Limb (tissue), 2 donors: ENCODE results near the gene ZNF366.

Experiments used
- DNase-seq, 2 donors: peaks; one replicate each; pipeline ENCODE4 v3.0.0-alpha.2; 2016; ENCODE audit errors: extremely low spot score in 2 of 2

The ZNF366 gene

DNA sequence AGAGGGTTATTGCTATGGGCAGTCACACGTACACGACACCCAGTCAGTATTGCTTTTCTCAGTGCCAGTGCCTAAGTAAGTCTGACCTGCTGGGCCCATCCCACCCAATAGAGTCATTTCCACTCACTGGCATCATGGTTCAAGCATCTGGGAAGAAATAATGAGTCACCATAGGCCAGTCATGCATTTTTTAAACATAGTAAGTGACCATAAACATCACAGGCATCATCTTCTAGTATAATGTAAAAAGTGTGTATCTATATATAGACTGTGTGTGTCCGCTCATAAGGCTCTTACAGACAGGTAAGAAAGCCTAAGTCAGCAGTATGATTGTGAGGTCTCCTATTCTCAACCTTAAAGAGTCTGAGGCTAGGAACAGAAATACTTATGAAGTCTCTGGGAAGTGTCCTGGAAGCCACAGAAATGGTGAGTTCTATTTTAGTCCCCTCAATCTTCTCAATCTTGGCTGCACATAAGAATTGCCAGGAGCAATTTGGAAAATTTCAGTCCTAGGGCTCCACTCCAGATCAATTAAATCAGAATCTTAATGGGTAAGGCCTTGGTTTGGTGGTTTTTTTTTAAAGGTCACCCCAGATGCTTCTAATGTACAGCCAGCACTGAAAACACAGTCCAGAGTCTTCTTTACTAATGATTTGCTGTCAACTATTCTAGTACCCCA is 65.2 kb downstream of the ZNF366 start:
- no peak for DNase-seq

DNA sequence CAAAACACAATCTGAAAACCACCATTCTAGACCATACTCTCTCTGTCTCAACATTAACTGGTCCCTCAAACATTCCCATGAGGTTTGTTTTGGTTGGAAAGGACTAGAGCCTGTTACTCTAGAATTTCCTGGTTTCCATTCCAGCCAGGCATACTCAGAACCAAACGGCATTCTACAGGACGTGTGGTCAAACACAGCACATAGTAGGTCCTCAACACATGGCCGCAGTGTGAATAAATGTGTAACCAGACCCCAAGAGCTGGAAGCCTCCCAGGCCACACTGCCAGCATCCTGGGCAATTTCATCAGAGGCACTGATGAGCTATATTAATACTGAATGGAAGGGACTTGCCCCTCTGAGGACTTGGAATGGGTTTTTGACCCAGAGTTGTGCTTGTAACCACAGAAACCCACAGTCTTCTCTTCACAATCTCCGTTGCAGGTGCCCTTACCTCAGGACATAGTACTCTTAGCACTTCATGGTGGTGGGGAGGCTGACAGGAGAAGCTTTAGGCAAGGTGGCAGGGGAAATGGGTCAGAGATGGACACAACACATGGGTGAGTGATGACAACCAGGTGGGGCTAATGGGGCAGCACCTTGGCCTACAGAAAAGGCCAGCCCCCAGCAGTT is 66.0 kb downstream of the ZNF366 start:
- no peak for DNase-seq

DNA sequence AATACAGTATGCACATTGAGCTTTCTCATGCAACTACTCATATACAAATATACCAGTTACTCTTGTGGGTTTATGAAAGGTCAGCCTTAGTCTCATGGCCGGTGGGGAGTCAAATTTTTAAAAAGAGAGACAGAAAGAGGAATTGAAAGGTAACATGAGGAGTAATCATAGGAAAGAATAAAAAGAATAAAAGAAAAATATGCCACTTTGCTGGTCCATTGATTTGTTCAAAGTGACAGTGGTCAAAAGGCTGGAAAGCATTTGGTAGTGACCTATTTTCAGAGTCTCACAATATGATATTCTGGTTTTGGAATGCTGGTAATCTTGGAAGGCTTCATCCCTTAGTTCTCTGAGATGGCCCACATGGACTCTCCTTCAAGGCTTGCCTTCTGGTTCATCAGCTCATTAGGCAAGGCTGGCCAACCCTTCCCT is 67.0 kb downstream of the ZNF366 start:
- no peak for DNase-seq

DNA sequence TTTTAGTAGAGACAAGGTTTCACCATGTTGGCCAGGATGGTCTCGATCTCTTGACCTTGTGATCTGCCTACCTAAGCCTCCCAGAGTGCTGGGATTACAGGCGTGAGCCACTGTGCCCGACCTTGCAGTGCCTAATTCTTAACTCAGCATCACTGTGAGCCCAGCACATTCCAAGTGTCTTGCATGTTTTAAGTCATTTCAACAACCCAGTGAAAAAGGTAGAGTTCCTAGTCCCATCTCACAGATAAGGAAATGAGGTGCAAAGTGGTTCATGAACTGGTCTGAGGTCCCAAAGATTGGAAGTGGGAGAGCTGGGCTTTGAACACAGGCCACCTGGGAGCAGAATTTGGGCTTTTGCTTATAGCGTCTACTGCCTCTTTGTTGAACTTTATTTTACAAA is 68.0 kb downstream of the ZNF366 start:
- no peak for DNase-seq

DNA sequence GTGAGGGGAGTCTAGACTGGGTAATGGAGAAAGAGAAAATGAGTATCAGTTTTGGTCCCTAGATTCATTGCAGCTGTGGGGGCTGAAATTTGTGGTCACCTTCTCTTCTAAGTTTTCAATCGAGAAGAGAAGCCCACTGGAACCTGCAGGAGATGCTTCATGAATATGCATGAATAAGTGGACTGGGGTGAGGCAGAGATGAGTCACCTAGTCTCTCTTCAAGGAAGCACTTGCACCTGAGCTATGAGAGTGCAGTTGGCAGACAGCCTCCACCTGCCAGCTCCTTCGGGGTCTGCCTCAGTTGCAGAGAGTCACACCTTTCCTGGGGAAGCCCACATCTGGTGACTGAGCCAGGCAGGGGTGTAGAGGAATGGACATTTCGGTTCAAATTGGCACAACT is 69.1 kb downstream of the ZNF366 start:
- DNase-seq = no peak

DNA sequence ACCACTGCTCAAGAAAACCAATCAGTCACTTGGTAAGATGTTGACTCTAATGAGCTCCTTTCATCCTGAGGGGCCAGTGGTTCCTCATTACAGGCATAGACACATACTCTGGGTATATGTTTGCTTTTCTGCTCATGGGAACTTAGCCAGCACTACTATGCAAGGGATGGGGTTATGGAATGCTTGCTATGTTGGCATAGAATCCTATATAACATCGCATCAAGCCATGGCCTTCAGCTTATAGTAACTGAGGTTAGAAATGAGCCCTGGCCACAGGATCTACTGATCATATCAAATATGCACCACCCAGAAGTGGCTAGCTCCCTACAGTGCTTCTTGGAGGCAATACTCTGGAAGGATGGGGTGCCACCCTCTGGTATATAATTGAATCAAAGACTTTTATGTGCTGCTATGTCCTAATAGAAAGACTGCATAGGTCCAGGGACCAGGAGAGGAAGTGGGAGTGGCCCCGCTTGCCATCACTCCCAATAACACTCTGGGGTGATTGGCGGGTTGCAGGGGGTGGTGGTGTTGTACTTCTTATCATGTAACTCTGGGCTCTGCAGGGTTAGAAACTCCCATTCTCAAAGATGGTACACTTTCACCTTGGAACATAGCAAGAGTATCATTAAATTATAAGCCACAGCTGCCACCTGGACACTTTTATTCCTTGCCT is 70.3 kb downstream of the ZNF366 start:
- DNase-seq = peak in 1 of 2 donors; percentile 34

DNA sequence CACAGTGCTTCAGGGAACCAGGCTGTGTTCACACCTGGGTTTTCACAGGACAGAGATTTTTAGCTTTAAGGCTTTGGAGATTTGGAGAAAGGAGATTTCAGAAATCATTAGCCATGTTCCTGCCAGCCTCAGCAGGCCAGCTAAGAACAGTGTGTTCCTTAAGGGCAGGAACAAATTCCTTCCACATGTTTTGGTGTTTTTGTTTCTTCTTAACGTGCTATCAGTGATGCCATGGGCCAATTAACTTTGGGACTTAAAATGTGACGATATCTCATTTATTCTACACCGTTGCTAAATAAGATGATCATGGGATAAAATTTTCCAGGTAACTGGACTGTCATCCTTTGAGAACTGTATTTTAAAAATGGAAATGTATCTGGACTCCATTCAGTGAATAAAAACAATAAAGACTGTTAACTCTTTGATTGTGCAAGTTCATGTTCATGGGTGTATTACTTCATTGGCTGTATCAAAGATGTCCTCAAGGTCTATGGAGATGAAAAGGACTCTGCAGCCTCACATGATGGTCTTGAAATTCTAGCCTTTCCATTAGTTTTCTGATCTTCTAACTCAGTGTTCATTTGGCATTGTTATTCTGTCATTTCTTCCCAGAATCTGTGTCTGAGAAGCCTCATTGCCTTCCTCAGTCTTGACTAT is 72.3 kb downstream of the ZNF366 start:
- no peak for DNase-seq

DNA sequence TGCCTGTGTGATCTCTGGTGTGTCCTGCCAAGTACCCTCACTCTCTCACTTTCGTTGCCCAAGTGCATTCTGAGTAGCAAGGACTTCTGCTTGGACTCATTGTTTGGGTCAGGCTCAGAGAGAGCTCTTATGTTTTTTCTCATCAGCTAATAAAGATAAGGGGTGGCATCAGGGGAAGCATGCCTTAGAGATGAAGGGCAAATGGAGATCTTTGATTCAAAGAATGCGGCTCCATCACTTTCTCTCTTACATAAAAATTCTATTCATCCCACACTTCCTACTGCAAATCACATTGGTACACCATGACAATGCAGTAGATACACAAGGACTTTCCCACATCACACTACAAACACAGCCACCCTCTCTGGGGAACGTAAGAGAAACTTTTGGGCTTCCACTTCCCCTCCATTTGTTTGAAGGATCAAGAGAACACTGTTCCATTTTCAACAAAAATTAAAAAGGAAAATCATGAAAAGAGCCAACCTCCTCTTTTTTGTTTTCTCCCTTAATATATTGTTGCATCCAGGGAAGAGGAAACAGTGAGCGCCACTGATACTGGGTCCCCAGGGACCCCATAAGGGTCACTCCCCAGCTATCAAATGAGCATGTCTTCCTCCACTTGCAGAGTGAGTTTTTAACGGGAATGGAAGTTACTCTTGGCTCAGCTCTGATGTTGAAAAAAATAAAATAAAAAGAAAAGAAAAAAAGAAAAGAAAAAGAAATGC is 73.0 kb downstream of the ZNF366 start:
- DNase-seq = no peak

DNA sequence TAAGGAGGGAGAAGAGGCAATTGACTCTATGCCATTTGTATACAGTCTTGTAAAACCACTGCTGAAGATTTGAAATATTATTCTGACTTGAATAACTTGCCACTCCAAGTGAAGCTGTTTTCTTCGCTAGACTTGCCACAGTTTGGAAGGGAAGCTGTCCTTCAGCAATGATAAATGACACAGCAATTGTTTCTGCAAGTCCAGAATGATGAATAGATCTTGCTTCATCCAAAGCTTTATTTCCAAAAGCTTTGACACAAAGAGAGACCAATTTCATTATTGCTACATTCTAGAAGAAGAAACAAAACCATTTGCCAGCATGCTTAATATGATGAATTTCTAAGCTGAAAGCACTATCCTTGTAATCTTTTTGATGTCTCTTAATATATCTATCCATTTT is 73.7 kb downstream of the ZNF366 start:
- no peak for DNase-seq

DNA sequence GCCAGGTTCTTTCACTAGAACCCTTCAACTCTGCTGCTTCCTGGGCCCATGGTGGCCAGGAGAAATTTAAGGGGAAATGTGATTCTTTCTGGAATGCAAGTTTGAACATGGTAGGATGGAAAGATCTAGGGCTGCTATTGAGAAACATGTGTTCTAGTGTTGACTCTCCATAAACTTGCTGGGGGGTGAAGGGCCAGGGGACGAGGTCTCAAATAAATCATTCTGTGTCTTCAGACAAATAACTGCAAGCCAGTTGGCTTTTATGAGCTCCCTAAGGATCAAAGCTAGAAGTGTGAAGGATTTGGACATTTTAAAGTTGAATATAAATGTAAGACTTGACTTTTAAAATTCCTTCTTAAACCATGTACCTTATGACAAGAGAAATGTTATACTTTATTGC is 78.5 kb downstream of the ZNF366 start:
- no peak for DNase-seq

DNA sequence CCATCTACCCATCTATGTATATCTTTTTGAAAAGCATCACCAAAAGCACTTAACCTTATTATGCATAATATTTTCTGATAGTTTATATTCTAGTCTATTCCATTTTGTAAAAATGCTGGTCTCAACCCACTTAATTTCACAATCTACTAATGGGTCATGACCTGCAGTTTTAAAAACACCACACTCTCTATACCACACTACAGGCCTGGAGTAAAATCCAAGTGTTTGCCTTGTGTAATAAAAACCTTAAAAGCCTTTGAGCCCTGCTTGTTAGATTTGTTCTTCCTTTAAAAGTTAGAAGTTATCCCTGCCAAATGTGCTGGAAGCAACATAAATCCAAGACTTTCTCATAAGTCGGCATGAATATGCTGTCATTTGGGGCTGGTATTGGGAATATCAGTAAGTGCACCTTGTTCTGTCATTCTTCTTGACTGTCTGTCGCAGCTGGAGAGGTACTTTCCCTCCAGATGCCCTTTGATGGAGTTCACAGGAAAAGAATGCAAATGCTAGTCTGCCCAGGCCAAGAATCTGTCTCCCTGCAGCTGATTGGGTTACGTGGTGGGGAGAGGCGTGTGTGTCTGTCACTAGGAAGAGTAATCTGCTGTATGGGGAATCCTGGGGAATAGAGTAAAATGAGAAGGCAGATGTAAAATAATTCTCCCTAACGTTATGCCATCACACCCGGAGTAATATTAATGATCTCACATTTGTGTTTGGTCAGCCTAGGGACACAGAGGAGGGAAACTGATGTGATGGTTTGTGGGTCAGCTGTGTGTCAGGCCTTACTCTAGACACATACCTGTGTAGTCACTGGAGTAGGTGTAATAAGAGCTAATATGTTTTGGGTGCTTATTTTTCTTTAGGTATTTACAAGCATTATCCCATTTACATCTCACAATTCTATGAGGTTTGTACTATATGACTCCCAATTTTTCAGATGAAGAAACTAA is 79.4 kb downstream of the ZNF366 start:
- peak; percentile 64 to 82 for DNase-seq

DNA sequence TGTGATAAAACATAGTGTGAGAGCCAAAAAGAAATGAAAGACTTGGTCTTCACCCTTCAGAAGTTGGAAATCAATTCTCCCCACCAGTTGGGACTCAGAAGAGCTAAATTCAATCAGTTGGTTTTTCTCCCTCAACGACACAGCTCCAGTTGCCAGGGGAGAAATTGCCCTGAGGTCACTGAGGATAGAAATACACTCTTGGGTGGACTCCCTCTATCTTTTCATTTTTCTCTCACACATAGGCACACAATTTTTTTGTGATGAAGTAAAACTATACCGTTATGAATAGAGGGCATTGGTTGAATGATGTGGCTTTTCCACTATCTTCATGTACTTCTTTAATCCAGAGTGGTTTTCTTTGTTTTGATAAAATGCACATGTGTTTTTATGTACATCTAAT is 80.2 kb downstream of the ZNF366 start:
- DNase-seq = no peak

DNA sequence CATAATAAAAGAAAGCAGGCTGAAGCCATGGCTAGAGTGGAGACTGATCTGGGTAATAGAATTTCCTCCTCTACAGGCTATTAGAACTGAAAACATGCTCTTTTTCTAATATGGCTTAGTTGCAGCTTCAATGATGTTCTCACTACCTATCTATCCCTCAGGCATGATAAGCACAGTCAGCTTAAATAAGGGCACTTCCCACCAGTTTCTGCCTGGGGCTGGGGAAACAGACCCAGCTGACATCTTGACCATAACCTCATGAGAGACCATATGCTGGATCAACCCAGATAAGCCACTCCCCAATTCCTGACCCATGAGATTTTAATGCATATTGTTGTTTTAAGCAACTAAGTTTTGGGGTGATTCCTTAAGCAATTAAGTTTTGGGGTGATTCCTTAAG is 81.2 kb downstream of the ZNF366 start:
- no peak for DNase-seq

DNA sequence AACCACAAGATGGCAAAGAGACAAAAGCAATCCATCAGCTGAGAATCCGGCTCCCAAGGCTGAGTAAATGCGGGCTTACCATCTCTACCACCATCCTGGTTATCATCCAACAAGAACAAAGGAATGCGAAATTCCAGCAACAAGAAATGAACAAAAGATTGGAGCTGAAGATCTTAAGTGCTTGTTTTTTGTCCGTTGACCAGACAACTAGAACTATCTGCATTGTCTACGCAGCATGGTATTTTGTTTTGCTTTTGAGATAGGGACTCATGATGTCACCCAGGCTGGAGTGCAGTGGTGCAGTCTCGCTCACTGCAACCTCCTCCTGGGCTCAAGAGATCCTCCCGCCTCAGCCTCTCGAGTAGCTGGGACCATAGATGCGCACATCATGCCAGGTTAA is 88.9 kb downstream of the ZNF366 start:
- no peak for DNase-seq

DNA sequence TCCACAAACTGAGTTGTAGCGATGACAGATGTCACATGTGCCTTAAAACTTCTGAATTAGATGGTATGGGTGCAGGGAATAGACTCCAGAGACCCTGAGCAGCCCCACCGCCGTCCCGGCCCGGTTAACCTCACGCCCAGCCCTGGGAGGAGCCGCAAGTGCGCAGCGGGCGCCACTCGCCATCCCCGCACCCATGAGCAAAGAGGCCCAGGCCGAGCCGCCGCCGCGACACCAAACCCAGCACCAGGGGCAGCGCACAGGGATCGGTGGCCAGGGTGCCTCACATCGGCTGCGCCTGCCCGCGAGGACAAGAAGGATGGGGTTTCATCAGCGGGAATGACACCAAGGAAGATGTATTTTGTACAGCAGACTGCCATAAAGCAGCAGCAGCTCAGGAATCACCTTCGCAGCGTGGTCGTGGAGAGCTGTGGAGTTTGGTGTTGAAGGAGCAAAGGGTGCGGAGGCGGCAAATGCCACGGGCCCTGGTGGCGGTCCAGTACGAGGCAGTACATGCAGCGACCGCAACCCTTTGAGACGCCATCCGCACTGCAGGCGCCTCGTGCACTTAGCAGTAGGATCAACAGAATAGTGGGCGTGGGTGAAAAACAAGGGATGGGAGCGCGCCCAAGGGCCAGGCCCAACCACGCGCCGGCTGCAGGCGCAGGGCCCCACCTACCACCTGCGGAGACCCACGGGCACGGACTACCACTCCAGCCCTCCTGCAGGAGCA is 89.7 kb downstream of the ZNF366 start:
- no peak for DNase-seq

DNA sequence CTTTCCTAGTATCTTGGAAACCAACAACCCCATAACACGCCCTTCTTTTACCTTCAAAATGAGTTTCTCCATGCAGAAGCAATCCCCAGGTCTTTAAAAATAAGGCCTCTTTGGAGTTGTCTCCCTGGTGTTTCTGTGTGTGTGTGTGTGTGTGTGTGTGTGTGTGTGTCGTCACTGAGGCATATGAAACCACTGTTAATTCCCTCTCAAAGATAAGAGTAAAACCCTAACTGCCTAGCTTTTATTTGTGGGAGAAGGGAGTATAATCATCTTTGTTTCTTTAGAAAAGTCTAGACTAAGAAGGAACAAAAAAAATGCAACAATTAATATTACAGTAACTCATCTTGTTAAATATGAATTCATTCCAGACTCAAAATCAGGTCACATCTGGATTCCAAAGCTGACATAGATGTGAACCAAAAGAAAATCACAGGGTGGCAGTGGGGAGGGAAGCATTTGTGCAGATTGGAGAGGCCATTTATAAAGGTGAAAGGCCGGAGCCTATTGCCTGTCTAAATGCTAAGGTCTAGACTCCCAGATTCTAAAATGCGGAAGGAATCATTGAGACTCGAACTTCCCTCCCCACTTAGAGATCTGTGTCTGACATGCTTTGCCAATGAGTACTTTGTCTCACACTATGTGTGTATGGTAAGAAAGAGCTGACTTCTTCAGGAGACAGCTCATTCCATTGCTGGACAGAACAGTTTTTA is 91.4 kb downstream of the ZNF366 start:
- DNase-seq = no peak

DNA sequence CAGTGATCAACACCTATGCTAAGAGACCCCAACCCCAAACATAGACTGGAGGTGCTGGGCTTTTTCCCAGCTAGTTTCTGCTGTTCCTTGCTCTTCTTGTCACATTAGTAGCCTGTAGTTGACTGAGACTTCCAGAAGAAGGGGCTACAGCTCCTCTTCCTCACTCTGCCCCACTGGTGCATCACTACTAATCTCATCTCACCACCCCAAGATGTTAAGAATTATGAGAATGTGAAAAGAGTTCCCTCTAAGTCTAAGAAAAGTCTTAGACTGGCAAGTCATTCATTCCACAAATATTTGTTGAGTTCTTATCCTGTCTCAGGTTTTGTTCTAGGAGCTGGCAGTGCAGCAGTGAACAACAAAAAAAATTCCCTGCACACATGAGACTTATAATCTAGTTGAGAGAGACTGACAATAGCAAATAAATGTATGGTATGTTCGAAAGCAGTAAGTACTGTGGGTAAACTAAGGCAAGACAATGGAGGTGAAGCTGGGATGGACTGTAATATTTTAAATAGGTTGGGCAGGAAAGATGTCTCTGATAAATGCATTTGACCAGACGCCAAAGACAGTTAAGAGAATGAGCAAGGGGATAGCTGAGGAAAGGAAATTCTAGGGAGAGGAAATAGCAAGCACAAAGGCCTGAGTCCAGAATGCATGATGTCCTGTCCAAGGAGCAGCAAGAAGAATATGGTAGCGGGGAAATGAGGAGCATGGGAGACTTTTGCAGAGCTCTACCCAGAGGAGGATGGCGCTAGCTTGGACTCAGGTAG is 94.7 kb downstream of the ZNF366 start:
- DNase-seq = no peak

DNA sequence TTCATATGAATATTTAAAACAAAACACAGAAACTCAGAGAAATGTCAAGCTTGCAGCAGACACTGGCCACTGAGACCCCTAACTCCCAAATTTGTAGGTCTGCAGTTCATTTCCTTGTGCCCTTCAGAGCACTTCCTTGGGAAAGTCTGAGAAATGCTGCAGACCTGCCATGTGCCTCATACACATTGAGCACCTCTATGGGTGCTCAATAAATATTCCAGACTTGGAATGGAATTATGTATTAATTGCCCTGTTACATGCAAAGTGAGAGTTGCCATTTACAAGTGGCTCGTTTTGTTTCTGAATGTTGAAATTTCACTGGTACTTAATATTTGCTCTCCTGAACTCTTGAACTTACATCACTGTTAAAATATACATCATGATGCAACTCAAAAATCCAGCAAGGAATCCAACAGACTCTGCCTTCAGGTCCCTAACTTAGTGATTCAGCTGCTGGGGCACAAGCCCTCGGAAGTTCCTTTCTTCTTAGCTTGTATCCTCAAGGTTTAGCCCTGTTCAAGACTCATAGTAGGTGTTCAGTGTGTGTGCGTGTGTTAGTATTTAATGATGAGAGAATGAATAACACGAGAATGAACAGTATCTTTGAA is 96.4 kb downstream of the ZNF366 start:
- no peak for DNase-seq
